WTC11 (cell line): ENCODE measurements around the gene NKX2-3.

Experiments used
- CTCF ChIP-seq: fragments of 200-600 bp; IDR thresholded peaks from 2 replicates; pipeline ENCODE4 v1.8.0; 2022; ENCODE audit warnings: antibody characterized with exemption
- FOXK1 ChIP-seq: sonication (generic); formaldehyde crosslinking; IDR thresholded peaks from 2 replicates; pipeline ENCODE4 v1.8.0; 2022; ENCODE audit warnings: mild to moderate bottlenecking, moderate library complexity, missing genetic modification reagents
- JUN ChIP-seq: sonication (generic); formaldehyde crosslinking; IDR thresholded peaks from 2 replicates; pipeline ENCODE4 v1.8.0; 2023; ENCODE audit warnings: mild to moderate bottlenecking, missing genetic modification reagents
- NR3C1 ChIP-seq: sonication (generic); formaldehyde crosslinking; conservative IDR thresholded peaks from 2 replicates; pipeline ENCODE4 v1.8.1; 2023; ENCODE audit warnings: low read depth, mild to moderate bottlenecking, missing genetic modification reagents
- STAT6 ChIP-seq: sonication (generic); formaldehyde crosslinking; conservative IDR thresholded peaks from 2 replicates; pipeline ENCODE4 v1.8.1; 2023; ENCODE audit warnings: mild to moderate bottlenecking, low read depth, missing genetic modification reagents, moderate library complexity

DNA sequence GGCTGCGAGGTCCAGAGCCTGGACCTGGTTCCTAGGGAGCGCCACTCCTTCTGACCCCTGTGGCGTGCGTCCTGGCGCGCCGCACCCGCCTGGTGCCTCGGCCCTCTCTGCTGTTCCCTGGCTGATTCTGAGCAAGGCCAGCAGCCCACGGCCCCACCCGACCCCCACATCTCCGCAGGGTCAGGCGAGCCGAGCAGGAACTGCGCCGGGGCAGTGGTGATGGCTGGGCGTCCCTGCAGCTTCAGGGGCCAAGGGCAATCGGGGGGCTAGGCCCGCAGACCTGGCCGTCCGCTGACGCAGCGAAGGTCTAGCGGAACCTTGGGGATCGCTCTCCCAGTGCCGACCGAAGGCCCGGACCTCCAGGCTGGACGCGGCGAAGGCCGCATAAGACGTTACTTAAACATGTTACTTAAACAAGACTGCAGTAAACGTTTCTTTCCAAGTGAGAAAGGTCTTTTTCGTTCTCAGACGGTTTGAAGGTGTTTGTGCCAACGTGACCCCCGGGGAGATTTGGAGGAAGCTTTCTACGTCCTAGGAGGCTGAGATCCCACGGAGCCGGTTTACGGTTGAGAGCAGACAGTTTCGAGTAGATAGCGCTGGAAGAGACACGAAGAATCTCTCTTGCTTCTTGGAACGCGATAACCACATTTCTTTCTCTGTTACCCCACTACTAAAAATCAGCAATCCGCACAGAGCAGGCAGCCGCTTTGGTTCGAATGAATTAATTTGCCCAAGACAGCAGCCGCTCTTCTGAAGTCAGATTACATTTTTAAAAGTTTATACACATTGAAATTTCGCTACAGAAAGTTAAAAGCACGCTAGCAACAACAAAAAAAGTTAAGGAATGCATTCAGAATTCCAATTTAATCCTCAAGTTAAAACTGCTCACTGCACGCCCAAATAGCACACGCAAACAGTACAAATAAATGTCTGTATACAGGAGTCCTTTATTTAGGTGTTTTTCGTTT, 4.9 kb upstream of the NKX2-3 start:
- TF ChIP-seq FOXK1 (CRISPR knock-in tag) (no peak), CTCF (no peak), NR3C1 (CRISPR knock-in tag) (no peak), JUN (no peak), STAT6 (CRISPR knock-in tag) (no peak)
